ENCODE data around the gene FAM221A. TPM values are rescaled to one million over a fixed set of nuclear protein-coding genes. Genes with fewer than 3 reads are reported as not detected.
"Not testable (repeated sequence)": the region's sequence is repeated elsewhere in the genome, so short reads cannot be mapped to it uniquely, and the experiment has no call there.

FAM221A gene
- total and polyA plus RNA-seq, 2 donors (not counting 1 experiment from before 2014, with no cell fraction given) = 10.7 to 11.3 TPM

DNA sequence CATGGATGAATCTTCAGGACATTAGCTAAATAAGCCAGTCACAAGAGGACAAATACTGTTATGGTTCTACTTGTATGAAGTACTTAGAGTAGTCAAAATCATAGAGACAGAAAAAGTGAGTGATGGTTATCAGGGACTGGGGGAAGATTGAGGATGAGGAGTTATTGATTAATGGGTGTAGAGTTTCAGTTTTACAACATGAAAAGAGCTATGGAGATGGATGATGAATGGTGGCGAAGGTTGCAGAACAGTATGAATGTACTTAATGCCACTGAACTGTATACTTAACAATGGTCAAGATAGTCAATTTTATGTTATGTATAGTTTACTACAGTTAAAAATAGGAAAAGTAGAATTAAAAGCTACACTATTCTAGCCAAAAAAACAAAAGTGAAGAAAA, 37.8 kb downstream of the FAM221A start:
- no peak overlapping the region for H3K27ac Mint-ChIP-seq
- Histone ChIP-seq H3K9ac (ENCODE audit: low read length) (no peak overlapping the region), H2AFZ (ENCODE audit: insufficient read depth, low read depth, low read length, poor library complexity, severe bottlenecking) (no peak overlapping the region), H3K9me3 (ENCODE audit: control extremely low read depth in 1 of 3, control insufficient read depth in 2 of 3, insufficient read depth in 1 of 3, low read length in 2 of 3) (no peaks in the 10 kb centered on the region), H3K27me3 (replicated peaks in 1 of 4; ENCODE audit: control extremely low read depth in 1 of 4, control insufficient read depth in 3 of 4, insufficient read depth in 4 of 4, low read length in 3 of 4) (no peaks in the 10 kb centered on the region), H3K4me1 (ENCODE audit: control insufficient read depth in 2 of 2, insufficient read depth in 2 of 2, low read length in 2 of 2) (no peaks in the 10 kb centered on the region), H3K4me3 (ENCODE audit: control extremely low read depth in 1 of 5, extremely low read depth in 1 of 5, insufficient read depth in 1 of 5, low read depth in 2 of 5, low read length in 4 of 5) (no peak overlapping the region), H3K79me2 (ENCODE audit: control insufficient read depth, insufficient read depth, low read length) (no peaks in the 10 kb centered on the region), H3K36me3 (replicated peaks in 1 of 2; ENCODE audit: control extremely low read depth in 1 of 2, control insufficient read depth in 1 of 2, extremely low read depth in 1 of 2, insufficient read depth in 2 of 2, low read length in 1 of 2) (no peaks in the 10 kb centered on the region), H3K4me2 (replicated peaks; ENCODE audit: low read depth, low read length, poor library complexity, severe bottlenecking) (no peak overlapping the region), H4K20me1 (ENCODE audit: control insufficient read depth, insufficient read depth, low read length, poor library complexity, severe bottlenecking) (no peaks in the 10 kb centered on the region), H3K27ac (ENCODE audit: low read length in 2 of 2) (no peak overlapping the region)
- no peaks in the 10 kb centered on the region for H3K27me3 Mint-ChIP-seq
- DNase-seq = no peak
- H3K4me1 Mint-ChIP-seq = no peaks in the 10 kb centered on the region
- intact Hi-C loops (cut with micrococcal nuclease) = no loop called here
- TF ChIP-seq, protein P1, sequence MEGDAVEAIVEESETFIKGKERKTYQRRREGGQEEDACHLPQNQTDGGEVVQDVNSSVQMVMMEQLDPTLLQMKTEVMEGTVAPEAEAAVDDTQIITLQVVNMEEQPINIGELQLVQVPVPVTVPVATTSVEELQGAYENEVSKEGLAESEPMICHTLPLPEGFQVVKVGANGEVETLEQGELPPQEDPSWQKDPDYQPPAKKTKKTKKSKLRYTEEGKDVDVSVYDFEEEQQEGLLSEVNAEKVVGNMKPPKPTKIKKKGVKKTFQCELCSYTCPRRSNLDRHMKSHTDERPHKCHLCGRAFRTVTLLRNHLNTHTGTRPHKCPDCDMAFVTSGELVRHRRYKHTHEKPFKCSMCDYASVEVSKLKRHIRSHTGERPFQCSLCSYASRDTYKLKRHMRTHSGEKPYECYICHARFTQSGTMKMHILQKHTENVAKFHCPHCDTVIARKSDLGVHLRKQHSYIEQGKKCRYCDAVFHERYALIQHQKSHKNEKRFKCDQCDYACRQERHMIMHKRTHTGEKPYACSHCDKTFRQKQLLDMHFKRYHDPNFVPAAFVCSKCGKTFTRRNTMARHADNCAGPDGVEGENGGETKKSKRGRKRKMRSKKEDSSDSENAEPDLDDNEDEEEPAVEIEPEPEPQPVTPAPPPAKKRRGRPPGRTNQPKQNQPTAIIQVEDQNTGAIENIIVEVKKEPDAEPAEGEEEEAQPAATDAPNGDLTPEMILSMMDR (IDR thresholded peaks at IDR 0.05) = no peak
- ChIA-PET CTCF (interaction anchor here (0.6 to 2.0 kb wide), 5 partner anchors 20 to 1377 kb away, joined by 3 to 10 read pairs (median 5); no protein-coding TSS in a partner anchor), POLR2A (no interaction called here)
- WGBS (ENCODE audit: insufficient coverage) = no CpG with 5 or more reads among the region's 1 CpG
- no peaks in the 10 kb centered on the region for H3K9me3 Mint-ChIP-seq (ENCODE audit: insufficient read depth)
- ATAC-seq (ENCODE audit: low read depth) = no peak
- H3K4me3 Mint-ChIP-seq = no peak overlapping the region

DNA sequence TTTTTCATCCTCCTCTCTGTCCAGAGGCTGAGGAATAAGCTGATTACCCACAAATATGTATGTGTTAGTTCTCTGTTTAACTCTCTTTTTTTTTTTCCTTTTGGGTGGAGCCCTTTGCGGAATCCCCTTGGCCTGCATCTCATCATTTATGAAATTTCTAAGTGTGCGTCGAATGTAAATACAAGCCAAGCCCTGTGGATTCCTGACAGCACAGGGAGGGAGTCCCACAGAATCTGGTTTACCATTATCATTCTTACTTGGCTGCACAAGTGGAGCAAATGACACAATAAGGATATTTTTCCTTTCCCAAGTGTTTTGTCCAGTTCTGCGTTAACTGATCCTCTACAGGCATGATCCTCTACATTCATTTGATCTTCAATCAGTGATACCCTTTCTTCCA, 41.5 kb downstream of the FAM221A start:
- WGBS (ENCODE audit: insufficient coverage) = 100% methylated on average over 1 of the region's 4 CpGs
- no peaks in the 10 kb centered on the region for H3K4me1 Mint-ChIP-seq
- Histone ChIP-seq H3K9me3 (ENCODE audit: control extremely low read depth in 1 of 3, control insufficient read depth in 2 of 3, insufficient read depth in 1 of 3, low read length in 2 of 3) (no peaks in the 10 kb centered on the region), H2AFZ (ENCODE audit: insufficient read depth, low read depth, low read length, poor library complexity, severe bottlenecking) (no peak overlapping the region), H3K27ac (ENCODE audit: low read length in 2 of 2) (no peak overlapping the region), H3K4me3 (ENCODE audit: control extremely low read depth in 1 of 5, extremely low read depth in 1 of 5, insufficient read depth in 1 of 5, low read depth in 2 of 5, low read length in 4 of 5) (no peak overlapping the region), H3K36me3 (replicated peaks in 1 of 2; ENCODE audit: control extremely low read depth in 1 of 2, control insufficient read depth in 1 of 2, extremely low read depth in 1 of 2, insufficient read depth in 2 of 2, low read length in 1 of 2) (no peaks in the 10 kb centered on the region), H3K27me3 (replicated peaks in 1 of 4; ENCODE audit: control extremely low read depth in 1 of 4, control insufficient read depth in 3 of 4, insufficient read depth in 4 of 4, low read length in 3 of 4) (no peaks in the 10 kb centered on the region), H3K4me1 (ENCODE audit: control insufficient read depth in 2 of 2, insufficient read depth in 2 of 2, low read length in 2 of 2) (no peaks in the 10 kb centered on the region), H3K9ac (ENCODE audit: low read length) (no peak overlapping the region), H3K4me2 (replicated peaks; ENCODE audit: low read depth, low read length, poor library complexity, severe bottlenecking) (no peak overlapping the region), H4K20me1 (ENCODE audit: control insufficient read depth, insufficient read depth, low read length, poor library complexity, severe bottlenecking) (no peaks in the 10 kb centered on the region), H3K79me2 (ENCODE audit: control insufficient read depth, insufficient read depth, low read length) (no peaks in the 10 kb centered on the region)
- no peak for TF ChIP-seq EZH2 (IDR thresholded peaks at IDR 0.05; ENCODE audit: borderline replicate concordance, insufficient read depth, low read depth, low read length, poor library complexity, severe bottlenecking)
- TF ChIP-seq, protein P1 (IDR thresholded peaks at IDR 0.05) = no peak
- CTCF ChIA-PET = interaction anchor here (1.0 to 1.6 kb wide), 3 partner anchors 9 to 175 kb away, joined by 3 to 6 read pairs (median 4); no protein-coding TSS in a partner anchor
- POLR2A ChIA-PET = no interaction called here
- H3K9me3 Mint-ChIP-seq (ENCODE audit: insufficient read depth) = no peaks in the 10 kb centered on the region
- no peak for DNase-seq
- intact Hi-C loops (cut with micrococcal nuclease) = no loop called here
- no peak overlapping the region for H3K27ac Mint-ChIP-seq
- H3K4me3 Mint-ChIP-seq = no peak overlapping the region
- no peak for ATAC-seq (ENCODE audit: low read depth)
- H3K27me3 Mint-ChIP-seq = no peaks in the 10 kb centered on the region

DNA sequence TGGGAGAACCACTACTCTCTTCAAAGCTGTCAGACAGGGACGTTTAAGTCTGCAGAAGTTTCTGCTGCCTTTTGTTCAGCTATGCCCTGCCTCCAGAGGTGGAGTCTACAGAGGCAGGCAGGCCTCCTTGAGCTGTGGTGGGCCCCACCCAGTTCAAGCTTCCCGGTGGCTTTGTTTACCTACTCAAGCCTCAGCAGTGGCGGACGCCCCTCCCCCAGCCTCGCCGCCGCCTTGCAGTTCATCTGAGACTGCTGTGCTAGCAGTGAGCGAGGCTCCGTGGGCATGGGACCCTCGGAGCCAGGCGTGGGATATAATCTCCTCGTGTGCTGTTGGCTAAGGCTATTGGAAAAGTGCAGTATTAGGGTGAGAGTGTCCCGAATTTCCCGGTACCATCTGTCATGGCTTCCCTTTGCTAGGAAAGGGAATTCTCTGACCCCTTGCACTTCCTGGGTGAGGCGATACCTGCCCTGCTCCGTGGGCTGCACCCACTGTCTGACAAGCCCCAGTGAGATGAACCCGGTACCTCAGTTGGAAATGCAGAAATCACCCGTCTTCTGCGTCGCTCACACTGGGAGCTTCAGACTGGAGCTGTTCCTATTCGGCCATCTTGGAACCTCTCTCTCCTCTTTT, 42.7 kb downstream of the FAM221A start:
- H3K27ac ChIP-seq (ENCODE audit: low read length in 2 of 2); POLR2A ChIA-PET: not testable (repeated sequence)
- 97% methylated on average over 19 of the region's 21 CpGs for WGBS (ENCODE audit: insufficient coverage)

More for the DNA sequence above, 42.7 kb downstream of the FAM221A start:
- H4K20me1 ChIP-seq (ENCODE audit: control insufficient read depth, insufficient read depth, low read length, poor library complexity, severe bottlenecking); H3K4me3 ChIP-seq (ENCODE audit: control extremely low read depth in 1 of 5, extremely low read depth in 1 of 5, insufficient read depth in 1 of 5, low read depth in 2 of 5, low read length in 4 of 5); H3K27me3 ChIP-seq (replicated peaks in 1 of 4; ENCODE audit: control extremely low read depth in 1 of 4, control insufficient read depth in 3 of 4, insufficient read depth in 4 of 4, low read length in 3 of 4); H3K4me2 ChIP-seq (replicated peaks; ENCODE audit: low read depth, low read length, poor library complexity, severe bottlenecking); H3K9me3 Mint-ChIP-seq (ENCODE audit: insufficient read depth); ATAC-seq (ENCODE audit: low read depth); H3K4me3 Mint-ChIP-seq; H3K9me3 ChIP-seq (ENCODE audit: control extremely low read depth in 1 of 3, control insufficient read depth in 2 of 3, insufficient read depth in 1 of 3, low read length in 2 of 3); DNase-seq; H2AFZ ChIP-seq (ENCODE audit: insufficient read depth, low read depth, low read length, poor library complexity, severe bottlenecking); H3K79me2 ChIP-seq (ENCODE audit: control insufficient read depth, insufficient read depth, low read length); intact Hi-C loops (cut with micrococcal nuclease); H3K36me3 ChIP-seq (replicated peaks in 1 of 2; ENCODE audit: control extremely low read depth in 1 of 2, control insufficient read depth in 1 of 2, extremely low read depth in 1 of 2, insufficient read depth in 2 of 2, low read length in 1 of 2); H3K27me3 Mint-ChIP-seq; H3K9ac ChIP-seq (ENCODE audit: low read length); H3K4me1 Mint-ChIP-seq; H3K27ac Mint-ChIP-seq; H3K4me1 ChIP-seq (ENCODE audit: control insufficient read depth in 2 of 2, insufficient read depth in 2 of 2, low read length in 2 of 2): not testable (repeated sequence)
- CTCF ChIA-PET = interaction anchor here (0.9 to 1.6 kb wide), 2 partner anchors 11 to 13 kb away, joined by 3 read pairs; partner anchors contain the start of gene STK31

All from B cell (primary cell).